Anterior cingulate cortex (tissue), 58 donors: Measurements from ENCODE around the gene MGMT.

Experiments
- DNase-seq, 58 donors: peaks; one replicate each; lab custom pipeline; 2025; lab: John Stamatoyannopoulos, UW

MGMT gene

GRCh38 chr10:129449893-129450292 is 17.1 kb upstream of the MGMT start:
- DNase-seq, result no peak

GRCh38 chr10:129450391-129450790 is 16.6 kb upstream of the MGMT start:
- no peak for DNase-seq

GRCh38 chr10:129455625-129456024 is 11.4 kb upstream of the MGMT start:
- no peak for DNase-seq

GRCh38 chr10:129459762-129460539 is 7.1 kb upstream of the MGMT start:
- DNase-seq, result no peak

- DNase-seq, result no peak
These were observed 4.7 kb upstream of the MGMT start for GRCh38 chr10:129462257-129462795.

- no peak for DNase-seq
These were observed 2.8 kb upstream of the MGMT start for GRCh38 chr10:129464251-129464650.

GRCh38 chr10:129465796-129466702 is 992 bp upstream of the MGMT start:
- DNase-seq, result peak in 1 of 58 donors; percentile 24

- peak in 11 of 58 donors; percentile 29 to 62 (median 47) for DNase-seq
These were observed 471 bp downstream of the MGMT start for GRCh38 chr10:129467359-129468064.

- no peak for DNase-seq
These were observed 1.1 kb downstream of the MGMT start for GRCh38 chr10:129468187-129468586.

- no peak for DNase-seq
These were observed 3.2 kb downstream of the MGMT start for GRCh38 chr10:129470103-129470851.

- no peak for DNase-seq
These were observed 4.6 kb downstream of the MGMT start for GRCh38 chr10:129471447-129472175.

GRCh38 chr10:129472696-129473555 is 5.9 kb downstream of the MGMT start:
- DNase-seq, result no peak

- no peak for DNase-seq
These were observed 7.6 kb downstream of the MGMT start for GRCh38 chr10:129474642-129475041.

- DNase-seq, result no peak
These were observed 9.4 kb downstream of the MGMT start for GRCh38 chr10:129476431-129476830.

GRCh38 chr10:129477051-129477450 is 10.0 kb downstream of the MGMT start:
- DNase-seq, result no peak

- DNase-seq, result no peak
These were observed 14.6 kb downstream of the MGMT start for GRCh38 chr10:129481641-129482040.

- no peak for DNase-seq
These were observed 16.5 kb downstream of the MGMT start for GRCh38 chr10:129483430-129484010.

- DNase-seq, result no peak
These were observed 19.8 kb downstream of the MGMT start for GRCh38 chr10:129486805-129487204.
